SJCRH30 (cell line): ENCODE data around the gene OLIG2. TPM values are rescaled to one million over a fixed set of nuclear protein-coding genes. Genes with fewer than 3 reads are reported as not detected.

Source experiments
- DNase-seq, 2 experiments: peaks; one replicate each; pipeline ENCODE4 v3.0.0-alpha.2; 2015 to 2020
- H3K27ac ChIP-seq: fragments of 250-450 bp; sonication (Bioruptor Pico); 2 replicates; pipeline ENCODE4 v1.5.1; 2020; ENCODE audit warnings: mild to moderate bottlenecking, moderate library complexity
- H3K27me3 ChIP-seq: fragments of 250-450 bp; sonication (Bioruptor Pico); 2 replicates; pipeline ENCODE4 v1.5.1; 2020; ENCODE audit warnings: mild to moderate bottlenecking, moderate library complexity
- H3K36me3 ChIP-seq: fragments of 250-450 bp; sonication (Bioruptor Pico); 2 replicates; pipeline ENCODE4 v1.5.1; 2020; ENCODE audit warnings: mild to moderate bottlenecking, moderate library complexity
- H3K4me1 ChIP-seq: fragments of 250-450 bp; sonication (Bioruptor Pico); 2 replicates; pipeline ENCODE4 v1.5.1; 2020; ENCODE audit warnings: mild to moderate bottlenecking, moderate library complexity
- H3K4me3 ChIP-seq: fragments of 250-450 bp; sonication (Bioruptor Pico); 2 replicates; pipeline ENCODE4 v1.5.1; 2020; ENCODE audit warnings: mild to moderate bottlenecking, moderate library complexity
- H3K9me3 ChIP-seq: fragments of 250-450 bp; sonication (Bioruptor Pico); replicated peaks from 2 replicates; pipeline ENCODE4 v1.5.1; 2020; ENCODE audit warnings: mild to moderate bottlenecking, moderate library complexity
- total RNA-seq: library from RNA; depleted of rRNA; stranded (reverse); fragments of >200 nt; shearing (Covaris generic); gene quantifications from 2 replicates; pipeline ENCODE4 v1.2.3, GENCODE V29; 2014

OLIG2 gene
- total RNA-seq, 1 experiment from 2014 or later, result 15.9 TPM

DNA sequence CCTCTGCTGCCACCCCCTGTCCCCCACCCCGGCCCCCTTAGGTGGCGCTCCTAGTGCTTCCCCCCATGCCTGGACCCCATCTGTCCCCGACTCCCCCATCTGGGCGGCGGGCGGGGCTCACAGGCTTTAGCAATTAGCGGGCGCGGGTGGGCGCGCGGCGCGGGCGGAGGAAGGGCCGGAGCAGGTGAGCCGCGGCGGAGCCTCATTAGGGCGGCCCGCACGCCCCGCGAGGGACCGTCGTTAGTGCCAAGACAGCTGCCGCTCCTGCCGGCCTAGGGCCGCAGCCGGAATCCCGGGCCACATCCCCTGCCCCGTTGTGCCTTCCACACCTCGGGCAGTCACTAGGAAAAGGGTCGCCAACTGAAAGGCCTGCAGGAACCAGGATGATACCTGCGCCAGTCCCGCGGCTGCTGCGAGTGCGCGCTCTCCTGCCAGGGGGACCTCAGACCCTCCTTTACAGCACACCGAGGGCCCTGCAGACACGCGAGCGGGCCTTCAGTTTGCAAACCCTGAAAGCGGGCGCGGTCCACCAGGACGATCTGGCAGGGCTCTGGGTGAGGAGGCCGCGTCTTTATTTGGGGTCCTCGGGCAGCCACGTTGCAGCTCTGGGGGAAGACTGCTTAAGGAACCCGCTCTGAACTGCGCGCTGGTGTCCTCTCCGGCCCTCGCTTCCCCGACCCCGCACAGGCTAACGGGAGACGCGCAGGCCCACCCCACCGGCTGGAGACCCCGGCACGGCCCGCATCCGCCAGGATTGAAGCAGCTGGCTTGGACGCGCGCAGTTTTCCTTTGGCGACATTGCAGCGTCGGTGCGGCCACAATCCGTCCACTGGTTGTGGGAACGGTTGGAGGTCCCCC is 7.6 kb downstream of the OLIG2 start:
- Histone ChIP-seq H3K4me1 (peaks cover 22% of the 10 kb centered on the region), H3K36me3 (peaks cover 7% of the 10 kb centered on the region), H3K27me3 (no peaks in the 10 kb centered on the region)

DNA sequence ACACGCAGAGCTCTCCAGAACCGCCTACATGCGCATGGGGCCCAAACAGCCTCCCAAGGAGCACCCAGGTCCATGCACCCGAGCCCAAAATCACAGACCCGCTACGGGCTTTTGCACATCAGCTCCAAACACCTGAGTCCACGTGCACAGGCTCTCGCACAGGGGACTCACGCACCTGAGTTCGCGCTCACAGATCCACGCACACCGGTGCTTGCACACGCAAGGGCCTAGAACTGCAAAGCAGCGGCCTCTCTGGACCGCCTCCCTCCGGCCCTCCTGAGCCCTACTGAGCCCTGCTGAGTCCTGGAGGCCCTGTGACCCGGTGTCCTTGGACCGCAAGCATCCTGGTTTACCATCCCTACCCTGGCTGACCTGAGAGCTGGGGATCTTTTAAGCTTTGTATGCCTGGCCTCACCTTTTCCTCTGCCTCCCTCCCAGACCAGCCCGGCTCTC is 8.3 kb downstream of the OLIG2 start:
- DNase-seq, result no peak
- Histone ChIP-seq H3K27me3 (no peaks in the 10 kb centered on the region), H3K27ac (no peak overlapping the region), H3K36me3 (0 out of 2 replicates have a peak, but pooled peaks cover under 1% of the 10 kb centered on the region), H3K4me3 (no peak overlapping the region), H3K4me1 (peaks cover 23% of the 10 kb centered on the region), H3K9me3 (no peaks in the 10 kb centered on the region)

More for the DNA sequence above, 7.6 kb downstream of the OLIG2 start:
- Histone ChIP-seq H3K27ac (no peak overlapping the region), H3K4me3 (no peak overlapping the region), H3K9me3 (no peaks in the 10 kb centered on the region)
- no peak for DNase-seq

DNA sequence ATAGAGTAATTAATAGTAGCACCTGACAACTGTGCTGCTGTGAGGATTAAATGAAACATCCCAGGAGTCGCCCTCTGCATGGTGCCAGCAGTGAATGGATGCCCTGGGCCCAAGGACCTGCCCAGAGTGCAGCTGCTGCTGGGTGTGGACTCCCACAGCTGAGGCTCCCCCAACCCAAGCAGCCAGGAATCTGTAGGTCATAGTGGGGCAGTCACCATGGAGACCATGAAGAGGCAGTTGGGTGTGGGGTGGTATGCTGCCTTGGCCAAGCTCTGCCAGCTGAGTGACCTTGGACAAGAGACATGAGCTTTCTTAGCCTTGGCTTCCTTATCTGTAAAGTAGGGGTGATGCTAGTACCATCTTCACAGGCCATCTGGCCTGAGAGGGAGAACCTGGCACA is 9.4 kb downstream of the OLIG2 start:
- Histone ChIP-seq H3K27me3 (no peaks in the 10 kb centered on the region), H3K4me1 (peaks cover 33% of the 10 kb centered on the region), H3K4me3 (no peak overlapping the region), H3K36me3 (no peaks in the 10 kb centered on the region), H3K27ac (no peak overlapping the region), H3K9me3 (no peaks in the 10 kb centered on the region; the same call in 1 of the 2 replicates)
- DNase-seq, result peak; percentile 43 to 48

DNA sequence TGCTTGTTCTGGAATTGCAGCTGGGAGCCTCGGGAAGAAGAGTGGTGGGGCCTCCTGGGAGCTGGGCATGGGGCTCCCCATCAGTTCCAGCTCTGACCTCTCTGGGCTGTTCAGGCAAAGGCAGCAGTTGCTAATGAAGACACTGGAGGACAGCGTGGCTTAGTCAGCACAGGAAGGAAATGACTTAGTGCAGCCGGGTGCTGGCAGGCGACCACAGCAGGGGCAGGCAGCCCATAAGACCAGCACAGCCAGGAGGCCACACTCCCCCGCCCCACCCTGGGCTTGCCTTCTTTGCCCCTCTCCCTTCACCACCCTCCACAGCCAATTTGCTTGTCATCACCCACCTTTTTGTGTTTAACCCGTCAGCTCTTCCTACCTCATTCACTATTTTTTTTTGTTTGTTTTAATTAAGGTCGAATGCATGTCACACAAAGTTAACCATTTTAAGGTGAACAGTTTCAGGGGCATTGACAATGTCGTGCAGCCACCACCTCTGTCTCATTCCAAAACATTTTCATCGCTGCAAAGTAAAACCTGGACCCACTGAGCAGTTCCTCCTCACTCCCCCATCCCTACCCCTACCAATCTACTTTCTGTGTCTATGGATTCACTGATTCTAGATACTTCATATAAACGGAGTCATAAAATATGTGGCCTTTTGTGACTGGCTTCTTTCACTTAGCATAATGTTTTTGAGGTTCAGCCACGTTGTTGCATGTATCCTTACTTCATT is 10.9 kb downstream of the OLIG2 start:
- peaks cover 33% of the 10 kb centered on the region for H3K4me1 ChIP-seq
- no peak overlapping the region for H3K4me3 ChIP-seq
- H3K27me3 ChIP-seq, result no peaks in the 10 kb centered on the region
- H3K27ac ChIP-seq, result peak overlapping the region; percentile 21
- peaks cover 4% of the 10 kb centered on the region; the same call in 1 of the 2 replicates for H3K9me3 ChIP-seq
- DNase-seq, result peak; percentile 47 to 62
- H3K36me3 ChIP-seq, result no peaks in the 10 kb centered on the region

DNA sequence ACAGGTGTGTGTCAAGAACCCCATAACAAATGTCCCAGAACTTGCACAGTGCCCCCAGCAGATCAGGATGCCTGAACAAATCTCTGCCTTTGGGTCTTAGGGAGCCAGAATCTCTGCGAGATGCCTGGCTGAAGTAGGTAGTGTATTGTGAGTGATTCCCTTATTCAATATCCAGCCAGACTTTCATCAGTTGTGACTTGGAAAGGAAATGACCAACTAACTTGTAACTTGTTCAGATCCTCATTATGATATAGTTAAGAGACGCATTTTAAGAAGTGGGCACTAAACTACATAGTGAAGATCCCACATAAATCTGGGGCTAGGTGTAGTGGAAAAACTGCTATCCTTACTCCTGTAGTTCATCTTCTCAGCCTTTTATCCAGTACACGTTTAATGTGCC is 11.8 kb downstream of the OLIG2 start:
- Histone ChIP-seq H3K4me1 (peaks cover 41% of the 10 kb centered on the region), H3K27me3 (no peaks in the 10 kb centered on the region), H3K4me3 (no peak overlapping the region), H3K9me3 (peaks cover 4% of the 10 kb centered on the region; the same call in 1 of the 2 replicates), H3K27ac (no peak overlapping the region), H3K36me3 (no peaks in the 10 kb centered on the region)
- DNase-seq, result no peak

DNA sequence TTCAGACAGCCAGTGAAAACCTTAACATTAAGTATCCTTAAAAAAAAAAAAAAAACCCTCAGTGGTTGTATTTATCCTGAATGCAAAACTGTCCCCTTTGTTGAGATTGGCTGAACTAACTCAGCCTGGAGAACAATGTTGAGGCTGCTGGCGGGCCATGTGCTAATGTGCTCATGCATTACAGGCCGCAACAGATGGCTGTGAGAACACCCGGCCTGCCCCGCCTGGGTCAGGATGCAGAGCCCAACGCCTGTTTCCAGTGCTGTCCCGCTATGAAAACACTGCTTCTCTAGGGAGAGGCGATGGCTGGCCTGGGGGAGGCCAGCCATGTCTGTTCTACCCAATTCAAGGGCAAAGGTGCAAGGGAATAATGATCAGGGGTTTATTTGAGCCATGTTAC is 13.8 kb downstream of the OLIG2 start:
- H3K36me3 ChIP-seq, result no peaks in the 10 kb centered on the region
- H3K4me1 ChIP-seq, result peaks cover 55% of the 10 kb centered on the region
- peak overlapping the region; percentile 40 for H3K27ac ChIP-seq
- DNase-seq, result peak; percentile 84 to 88
- H3K9me3 ChIP-seq, result peaks cover 4% of the 10 kb centered on the region; the same call in 1 of the 2 replicates
- H3K27me3 ChIP-seq, result no peaks in the 10 kb centered on the region
- no peak overlapping the region for H3K4me3 ChIP-seq

DNA sequence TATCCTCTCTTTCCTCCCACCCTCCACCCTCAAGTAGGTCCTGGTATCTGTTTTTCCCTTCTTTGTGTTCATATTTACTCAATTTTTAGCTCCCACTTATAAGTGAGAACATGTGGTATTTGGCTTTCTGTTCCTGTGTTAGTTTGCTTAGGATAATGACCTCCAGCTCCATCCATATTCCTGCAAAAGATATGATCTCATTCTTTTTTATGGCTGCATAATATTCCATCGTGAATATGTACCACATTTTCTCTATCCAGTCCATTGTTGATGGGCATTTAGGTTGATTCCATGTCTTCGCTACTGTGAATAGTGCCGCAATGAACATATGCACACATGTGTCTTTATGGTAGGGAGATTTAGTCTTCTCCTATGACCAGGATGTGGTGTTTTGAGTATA is 14.5 kb downstream of the OLIG2 start:
- Histone ChIP-seq H3K4me1 (peaks cover 50% of the 10 kb centered on the region), H3K27ac (peak overlapping the region; percentile 40; the same call in 1 of the 2 replicates), H3K4me3 (no peak overlapping the region), H3K9me3 (peaks cover 4% of the 10 kb centered on the region; the same call in 1 of the 2 replicates), H3K36me3 (no peaks in the 10 kb centered on the region), H3K27me3 (no peaks in the 10 kb centered on the region)
- no peak for DNase-seq

DNA sequence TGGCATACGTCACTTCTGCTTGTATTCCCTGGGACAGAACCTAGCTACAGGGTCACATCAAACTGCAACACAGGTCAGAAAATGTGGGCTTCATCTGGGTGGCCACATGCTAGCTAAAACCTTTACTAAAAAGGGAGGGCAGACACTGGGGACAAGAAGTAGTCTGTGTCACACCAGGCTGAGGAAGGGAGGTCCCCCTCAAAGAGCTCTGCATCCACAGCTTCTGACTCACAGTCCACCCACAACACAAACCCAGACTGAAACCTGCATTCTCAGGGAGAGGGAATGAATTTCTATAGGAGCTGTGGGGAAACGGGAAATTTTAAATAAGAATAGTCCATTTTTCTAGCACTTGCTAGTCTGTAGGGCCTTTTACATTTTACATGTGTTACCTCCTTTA is 16.2 kb downstream of the OLIG2 start:
- H3K36me3 ChIP-seq, result no peaks in the 10 kb centered on the region
- H3K27me3 ChIP-seq, result no peaks in the 10 kb centered on the region
- no peak overlapping the region for H3K27ac ChIP-seq
- peaks cover 36% of the 10 kb centered on the region for H3K4me1 ChIP-seq
- H3K9me3 ChIP-seq, result peaks cover 4% of the 10 kb centered on the region; the same call in 1 of the 2 replicates
- no peak overlapping the region for H3K4me3 ChIP-seq
- no peak for DNase-seq

DNA sequence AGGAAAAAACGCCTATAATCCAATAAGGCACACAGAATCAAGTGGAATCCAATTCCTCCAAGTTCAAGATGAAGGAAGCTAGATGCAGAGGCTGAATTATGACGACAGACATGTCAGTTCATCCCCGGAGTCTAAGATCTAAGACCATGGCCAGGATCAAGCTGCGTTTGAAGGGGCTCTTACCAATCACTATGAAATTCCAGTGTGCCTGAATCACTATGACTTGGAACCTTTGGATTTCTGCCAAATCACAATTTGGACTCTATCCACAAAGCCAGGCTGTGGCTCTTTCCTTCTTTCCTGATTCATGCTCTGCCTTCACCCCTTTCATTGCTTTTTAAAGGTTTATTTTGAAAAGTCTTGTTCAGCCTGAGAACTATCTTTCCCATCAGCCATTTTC is 17.1 kb downstream of the OLIG2 start:
- Histone ChIP-seq H3K36me3 (no peaks in the 10 kb centered on the region), H3K4me3 (no peak overlapping the region), H3K27ac (peak overlapping the region; percentile 21), H3K27me3 (no peaks in the 10 kb centered on the region), H3K9me3 (peaks cover 4% of the 10 kb centered on the region; the same call in 1 of the 2 replicates), H3K4me1 (peaks cover 40% of the 10 kb centered on the region)
- peak; percentile 50 to 76 for DNase-seq

DNA sequence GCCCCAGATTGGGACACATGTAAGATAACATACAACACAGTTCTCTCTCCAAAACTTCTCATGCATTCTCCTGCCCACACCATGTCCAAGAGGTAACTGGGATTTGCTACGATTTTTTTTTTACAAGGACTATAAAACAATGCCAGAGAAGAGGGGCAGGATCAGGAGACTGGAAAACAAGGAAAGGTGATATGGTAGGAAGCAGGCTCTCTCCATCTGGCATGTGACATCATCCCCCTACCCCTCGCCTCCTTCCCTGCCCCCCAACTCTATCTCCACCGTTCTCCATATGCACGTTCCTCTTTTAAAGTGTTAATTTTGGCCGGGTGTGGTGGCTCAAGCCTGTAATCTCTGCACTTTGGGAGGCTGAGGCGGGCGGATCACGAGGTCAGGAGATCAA is 20.7 kb downstream of the OLIG2 start:
- Histone ChIP-seq H3K27me3 (no peaks in the 10 kb centered on the region), H3K4me1 (peaks cover 34% of the 10 kb centered on the region), H3K27ac (no peak overlapping the region), H3K4me3 (no peak overlapping the region), H3K36me3 (no peaks in the 10 kb centered on the region), H3K9me3 (no peaks in the 10 kb centered on the region)
- no peak for DNase-seq

DNA sequence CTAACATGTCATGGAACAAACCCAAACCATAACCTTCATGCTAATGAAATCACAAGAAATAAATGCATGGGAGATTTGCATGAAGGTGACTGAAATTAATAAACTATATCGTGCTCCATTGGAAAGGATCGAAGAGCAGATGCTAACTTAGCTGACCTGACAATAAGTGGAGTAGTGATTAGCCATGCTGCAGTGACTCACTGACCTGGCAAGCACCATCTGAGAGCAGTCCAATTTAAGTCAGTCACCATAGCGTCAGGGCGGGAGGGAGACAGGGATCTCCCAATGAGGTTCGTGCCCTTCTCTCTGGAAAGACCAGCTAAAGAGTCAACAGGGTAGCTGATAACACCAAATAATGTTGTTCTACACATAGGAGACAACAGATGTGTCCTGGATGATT is 21.5 kb downstream of the OLIG2 start:
- H3K27ac ChIP-seq, result no peak overlapping the region
- no peaks in the 10 kb centered on the region for H3K27me3 ChIP-seq
- H3K36me3 ChIP-seq, result no peaks in the 10 kb centered on the region
- peak; percentile 31 to 41 for DNase-seq
- no peak overlapping the region for H3K4me3 ChIP-seq
- no peaks in the 10 kb centered on the region for H3K9me3 ChIP-seq
- H3K4me1 ChIP-seq, result peaks cover 36% of the 10 kb centered on the region

DNA sequence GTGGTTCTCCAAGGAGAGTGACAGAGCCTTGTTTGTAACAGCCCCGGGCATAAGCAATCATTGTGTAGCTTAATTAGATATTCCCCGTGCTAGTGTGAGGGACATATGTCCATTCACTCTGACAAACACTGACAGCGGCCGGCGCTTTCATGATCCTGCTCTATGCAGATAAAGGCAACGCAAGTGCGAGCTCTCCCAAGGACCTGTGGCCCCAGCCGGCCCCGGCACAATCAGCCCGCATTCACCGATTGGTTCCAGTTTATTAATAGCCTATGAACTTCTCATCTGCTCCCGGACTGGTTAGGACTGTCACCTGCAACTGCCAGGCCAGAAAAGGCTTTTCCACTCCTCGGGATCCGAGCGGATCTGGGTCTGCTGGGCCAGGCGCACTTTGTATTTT is 26.2 kb downstream of the OLIG2 start:
- peak overlapping the region; percentile 86 for H3K27ac ChIP-seq
- H3K4me3 ChIP-seq, result no peak overlapping the region
- no peaks in the 10 kb centered on the region for H3K9me3 ChIP-seq
- peaks cover 49% of the 10 kb centered on the region for H3K4me1 ChIP-seq
- DNase-seq, result peak; percentile 88 to 92
- no peaks in the 10 kb centered on the region for H3K27me3 ChIP-seq
- H3K36me3 ChIP-seq, result no peaks in the 10 kb centered on the region

DNA sequence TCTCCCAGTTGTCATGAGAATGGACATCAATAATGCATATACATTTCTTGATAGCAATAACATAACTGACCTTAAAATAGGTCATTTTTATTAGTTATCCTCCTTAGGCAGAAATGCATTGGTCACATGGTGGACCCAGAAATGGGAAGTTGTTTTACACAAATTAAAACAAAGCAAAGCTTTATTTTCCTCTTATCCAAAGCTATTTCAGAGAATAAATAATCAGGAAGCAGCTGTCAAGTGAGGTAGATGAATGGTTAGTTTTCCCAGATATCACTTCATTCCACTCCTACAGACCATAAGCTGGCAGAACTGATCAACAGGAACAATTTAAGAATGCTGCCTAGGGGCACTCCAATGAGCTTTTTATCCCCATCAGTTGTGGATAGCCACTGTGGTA is 28.2 kb downstream of the OLIG2 start:
- Histone ChIP-seq H3K27me3 (no peaks in the 10 kb centered on the region), H3K36me3 (no peaks in the 10 kb centered on the region), H3K9me3 (no peaks in the 10 kb centered on the region), H3K4me1 (peaks cover 64% of the 10 kb centered on the region), H3K4me3 (no peak overlapping the region), H3K27ac (peak overlapping the region; percentile 86)
- DNase-seq, result no peak

DNA sequence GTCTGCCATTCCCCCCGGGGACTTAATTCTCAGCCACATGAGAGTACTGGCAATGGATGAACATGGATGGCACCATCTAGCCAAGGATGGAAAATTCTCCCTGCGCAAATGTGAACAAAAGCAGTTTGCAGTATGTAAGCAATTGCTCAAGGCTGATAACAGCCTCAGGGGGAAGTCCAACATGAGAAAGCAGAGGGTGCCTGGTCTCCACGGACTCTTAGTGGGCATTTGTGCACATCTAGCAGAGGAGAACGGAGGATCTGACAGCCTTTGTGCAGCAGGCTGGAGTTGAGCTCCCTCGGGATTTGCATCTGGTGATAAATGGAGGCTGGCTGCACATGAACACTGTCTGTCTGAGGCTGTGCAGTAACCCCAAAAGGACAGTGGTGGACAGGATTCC is 30.3 kb downstream of the OLIG2 start:
- H3K36me3 ChIP-seq, result no peaks in the 10 kb centered on the region
- no peaks in the 10 kb centered on the region for H3K27me3 ChIP-seq
- H3K9me3 ChIP-seq, result no peaks in the 10 kb centered on the region
- peaks cover 78% of the 10 kb centered on the region for H3K4me1 ChIP-seq
- no peak overlapping the region; the same call in 1 of the 2 replicates for H3K27ac ChIP-seq
- H3K4me3 ChIP-seq, result no peak overlapping the region
- DNase-seq, result no peak

DNA sequence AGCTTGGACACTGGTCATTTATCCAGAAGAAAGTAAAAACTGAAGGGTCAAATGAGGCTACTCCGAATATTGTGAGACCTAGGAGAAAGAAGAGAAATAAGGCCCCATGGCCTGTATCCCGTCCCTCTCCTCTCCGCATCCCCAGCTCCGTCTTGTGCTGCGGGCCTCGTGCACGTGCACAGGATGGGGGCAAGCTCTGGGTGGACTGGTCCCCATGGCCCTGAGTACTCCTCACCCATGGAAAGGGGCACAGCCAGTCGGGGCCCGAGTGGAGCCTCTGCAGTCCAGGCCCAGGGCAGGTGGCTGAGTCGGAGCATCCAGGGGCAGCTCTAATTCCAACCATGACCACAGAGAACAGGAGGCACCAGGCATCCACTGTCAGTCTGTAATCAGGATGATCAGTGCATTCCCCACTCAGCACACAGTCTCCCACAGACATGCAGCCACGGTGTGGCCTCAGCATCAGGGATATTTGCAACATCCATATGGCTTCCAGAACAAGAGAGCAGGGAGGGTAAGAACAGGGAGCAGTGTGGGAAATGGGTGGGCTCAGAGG is 31.7 kb downstream of the OLIG2 start:
- H3K36me3 ChIP-seq, result no peaks in the 10 kb centered on the region
- H3K4me3 ChIP-seq, result peak overlapping the region; percentile 50
- H3K4me1 ChIP-seq, result peaks cover 64% of the 10 kb centered on the region
- no peaks in the 10 kb centered on the region for H3K9me3 ChIP-seq
- peak; percentile 87 to 91 for DNase-seq
- H3K27me3 ChIP-seq, result no peaks in the 10 kb centered on the region
- H3K27ac ChIP-seq, result peak overlapping the region; percentile 99
